ENCODE results near the gene PLCB3.

PLCB3 gene

GRCh38 chr11:64222651-64223000, 28.7 kb upstream of the PLCB3 start:
- TF ChIP-seq BHLHE40 (IDR thresholded peaks at IDR 0.05; ENCODE audit: borderline replicate concordance) = no peak
- no peak for TF ChIP-seq NFRKB (IDR thresholded peaks at IDR 0.05)
- no peak for TF ChIP-seq SP1 (IDR thresholded peaks at IDR 0.05)
- TF ChIP-seq, protein P1, sequence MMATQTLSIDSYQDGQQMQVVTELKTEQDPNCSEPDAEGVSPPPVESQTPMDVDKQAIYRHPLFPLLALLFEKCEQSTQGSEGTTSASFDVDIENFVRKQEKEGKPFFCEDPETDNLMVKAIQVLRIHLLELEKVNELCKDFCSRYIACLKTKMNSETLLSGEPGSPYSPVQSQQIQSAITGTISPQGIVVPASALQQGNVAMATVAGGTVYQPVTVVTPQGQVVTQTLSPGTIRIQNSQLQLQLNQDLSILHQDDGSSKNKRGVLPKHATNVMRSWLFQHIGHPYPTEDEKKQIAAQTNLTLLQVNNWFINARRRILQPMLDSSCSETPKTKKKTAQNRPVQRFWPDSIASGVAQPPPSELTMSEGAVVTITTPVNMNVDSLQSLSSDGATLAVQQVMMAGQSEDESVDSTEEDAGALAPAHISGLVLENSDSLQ (IDR thresholded peaks at IDR 0.05) = no peak
- no peak for TF ChIP-seq ELF4 (IDR thresholded peaks at IDR 0.05)
- TF ChIP-seq FOXM1 (IDR thresholded peaks at IDR 0.05; ENCODE audit: borderline replicate concordance) = no peak
- no peak for TF ChIP-seq ARNT (IDR thresholded peaks at IDR 0.05)
- TF ChIP-seq L3MBTL2 (conservative IDR thresholded peaks at IDR 0.05) = no peak
- ChIA-PET CTCF (no interaction called here), POLR2A (interaction anchor here (2.5 kb wide), 1 partner anchor 37 kb away, joined by 8 read pairs; the partner anchor contains the start of gene STIP1)
- no peak for DNase-seq (ENCODE audit: extremely low spot score)

DNA sequence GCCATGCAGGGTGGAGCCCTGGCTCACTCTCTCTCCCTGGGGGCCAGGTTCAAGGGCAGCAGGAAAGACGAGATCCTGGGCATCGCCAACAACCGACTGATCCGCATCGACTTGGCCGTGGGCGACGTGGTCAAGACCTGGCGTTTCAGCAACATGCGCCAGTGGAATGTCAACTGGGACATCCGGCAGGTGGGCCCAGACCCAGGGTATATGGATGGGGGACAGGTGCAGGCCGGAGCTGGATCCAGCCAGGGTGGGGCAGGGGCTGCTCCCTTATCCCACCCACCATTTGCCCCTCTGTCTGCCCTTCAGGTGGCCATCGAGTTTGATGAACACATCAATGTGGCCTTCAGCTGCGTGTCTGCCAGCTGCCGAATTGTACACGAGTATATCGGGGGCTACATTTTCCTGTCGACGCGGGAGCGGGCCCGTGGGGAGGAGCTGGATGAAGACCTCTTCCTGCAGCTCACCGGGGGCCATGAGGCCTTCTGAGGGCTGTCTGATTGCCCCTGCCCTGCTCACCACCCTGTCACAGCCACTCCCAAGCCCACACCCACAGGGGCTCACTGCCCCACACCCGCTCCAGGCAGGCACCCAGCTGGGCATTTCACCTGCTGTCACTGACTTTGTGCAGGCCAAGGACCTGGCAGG, 28.2 kb upstream of the PLCB3 start:
- ChIA-PET CTCF (interaction anchor here (1.7 kb wide), 1 partner anchor 19 kb away, joined by 4 read pairs; no protein-coding TSS in a partner anchor), POLR2A (interaction anchor here (0.6 to 2.5 kb wide), 3 partner anchors 12 to 38 kb away, joined by 3 to 8 read pairs (median 5); partner anchors contain the start of genes FKBP2 and STIP1)
- TF ChIP-seq HDGF (IDR thresholded peaks at IDR 0.05; ENCODE audit: borderline replicate concordance) (no peak), FOXK2 (IDR thresholded peaks at IDR 0.05) (no peak), SUZ12 (IDR thresholded peaks at IDR 0.05) (no peak), BHLHE40 (IDR thresholded peaks at IDR 0.05; ENCODE audit: borderline replicate concordance) (no peak)
- DNase-seq (ENCODE audit: extremely low spot score) = no peak

- no peak for TF ChIP-seq FOXK2 (IDR thresholded peaks at IDR 0.05)
- no peak for TF ChIP-seq L3MBTL2 (conservative IDR thresholded peaks at IDR 0.05)
- ChIA-PET POLR2A (interaction anchor here (0.5 to 2.5 kb wide), 8 partner anchors 9 to 47 kb away, joined by 3 to 8 read pairs (median 4); partner anchors contain the start of genes FKBP2, STIP1 and VEGFB), CTCF (interaction anchor here (0.6 to 1.7 kb wide), 2 partner anchors 20 to 77 kb away, joined by 3 to 4 read pairs; no protein-coding TSS in a partner anchor)
- DNase-seq (ENCODE audit: extremely low spot score) = no peak
These were observed 27.0 kb upstream of the PLCB3 start for GRCh38 chr11:64224151-64224890.

GRCh38 chr11:64224891-64225607, 26.3 kb upstream of the PLCB3 start:
- no peak for DNase-seq (ENCODE audit: extremely low spot score)
- no peak for TF ChIP-seq BHLHE40 (IDR thresholded peaks at IDR 0.05; ENCODE audit: borderline replicate concordance)
- TF ChIP-seq SP1 (IDR thresholded peaks at IDR 0.05) = no peak
- no peak for TF ChIP-seq L3MBTL2 (conservative IDR thresholded peaks at IDR 0.05)
- TF ChIP-seq ELF4 (IDR thresholded peaks at IDR 0.05) = no peak
- no peak for TF ChIP-seq LEF1 (IDR thresholded peaks at IDR 0.05; ENCODE audit: borderline replicate concordance)
- TF ChIP-seq ARNT (IDR thresholded peaks at IDR 0.05) = no peak
- TF ChIP-seq FOXK2 (IDR thresholded peaks at IDR 0.05) = no peak
- TF ChIP-seq HDGF (IDR thresholded peaks at IDR 0.05; ENCODE audit: borderline replicate concordance) = no peak
- no peak for TF ChIP-seq FOXM1 (IDR thresholded peaks at IDR 0.05; ENCODE audit: borderline replicate concordance)
- no peak for TF ChIP-seq FOXA1 (IDR thresholded peaks at IDR 0.05)
- TF ChIP-seq TARDBP (IDR thresholded peaks at IDR 0.05) = no peak
- TF ChIP-seq SUZ12 (IDR thresholded peaks at IDR 0.05) = no peak
- no peak for TF ChIP-seq NFRKB (IDR thresholded peaks at IDR 0.05)
- TF ChIP-seq, protein P1 (IDR thresholded peaks at IDR 0.05) = no peak
- no peak for TF ChIP-seq ZNF384 (IDR thresholded peaks at IDR 0.05)
- no peak for TF ChIP-seq CTBP1 (IDR thresholded peaks at IDR 0.05; ENCODE audit: borderline replicate concordance)
- POLR2A ChIA-PET = interaction anchor here (0.9 to 2.5 kb wide), 4 partner anchors 9 to 40 kb away, joined by 3 to 8 read pairs (median 4); partner anchors contain the start of genes FKBP2, STIP1 and VEGFB
- CTCF ChIA-PET = interaction anchor here (0.6 kb wide), 1 partner anchor 37 kb away, joined by 5 read pairs; no protein-coding TSS in a partner anchor

DNA sequence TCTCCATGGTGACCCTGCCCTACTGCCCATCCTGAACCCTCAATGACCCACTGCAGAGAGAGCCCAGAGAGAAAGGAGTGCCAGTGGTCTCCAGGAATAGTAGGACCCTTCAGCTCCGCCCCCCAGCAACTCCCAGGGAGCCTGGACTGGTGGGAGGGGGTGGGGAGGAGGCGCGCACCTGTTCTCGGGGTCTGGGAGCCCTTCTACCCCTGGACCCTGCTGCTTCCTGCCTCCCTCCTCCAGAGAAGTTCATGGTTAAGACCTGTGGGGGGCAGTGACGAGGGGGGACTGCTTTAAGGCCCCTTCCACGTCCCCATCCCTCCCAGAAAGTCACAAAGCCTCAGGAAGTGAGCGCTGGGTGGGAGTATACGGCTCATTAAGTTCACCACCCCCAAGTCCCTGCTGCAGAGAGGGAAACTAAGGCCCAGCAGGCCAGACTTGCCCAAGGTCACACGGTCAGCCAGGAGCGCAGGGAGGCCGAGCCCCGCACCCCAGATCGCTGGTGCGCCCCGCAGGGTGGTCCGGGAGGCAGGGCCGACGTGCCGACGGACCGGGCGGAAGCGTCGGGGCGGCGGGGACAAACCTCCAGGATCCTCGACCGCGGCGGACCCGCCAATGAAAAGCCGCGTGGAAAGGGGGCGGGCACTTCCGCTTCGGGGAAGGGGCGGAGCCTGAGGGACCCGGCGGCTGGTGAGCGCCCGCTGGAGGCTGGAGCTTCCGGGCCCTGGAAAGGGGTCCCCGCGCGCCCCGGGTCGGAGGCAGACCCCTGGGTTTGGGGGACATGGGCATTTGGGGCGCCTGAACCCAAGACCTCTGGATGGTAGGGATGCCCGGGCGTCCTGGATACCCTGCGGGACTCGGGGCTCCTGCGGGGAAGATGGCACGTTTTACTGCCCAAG, 25.5 kb upstream of the PLCB3 start, which contains the start of the genes NUDT22 and TRPT1:
TSS of gene NUDT22 (plus strand) at position 667 of the 899 bp plus-strand sequence. CDS start 379 bp downstream, outside the sequence.
TSS of gene TRPT1 (minus strand) at position 579 of the 899 bp plus-strand sequence. CDS start at position 253, 326 bp downstream.
- ChIA-PET POLR2A (interaction anchor here (0.8 to 2.0 kb wide), 16 partner anchors 9 to 92 kb away, joined by 3 to 11 read pairs (median 5); partner anchors contain the start of genes FKBP2, PPP1R14B, PRDX5 and STIP1), CTCF (interaction anchor here (0.5 to 1.9 kb wide), 5 partner anchors 17 to 382 kb away, joined by 3 to 5 read pairs (median 5); no protein-coding TSS in a partner anchor)
- peak; percentile 89 for DNase-seq (ENCODE audit: extremely low spot score)
- TF ChIP-seq SUZ12 (IDR thresholded peaks at IDR 0.05) (no peak), SP1 (IDR thresholded peaks at IDR 0.05) (no peak), ELF4 (IDR thresholded peaks at IDR 0.05) (peak; percentile 50), TARDBP (IDR thresholded peaks at IDR 0.05) (no peak), ARNT (IDR thresholded peaks at IDR 0.05) (no peak), CTBP1 (IDR thresholded peaks at IDR 0.05; ENCODE audit: borderline replicate concordance) (no peak), FOXA1 (IDR thresholded peaks at IDR 0.05) (no peak), FOXM1 (IDR thresholded peaks at IDR 0.05; ENCODE audit: borderline replicate concordance) (no peak), FOXK2 (IDR thresholded peaks at IDR 0.05) (no peak), HDGF (IDR thresholded peaks at IDR 0.05; ENCODE audit: borderline replicate concordance) (no peak), LEF1 (IDR thresholded peaks at IDR 0.05; ENCODE audit: borderline replicate concordance) (no peak), ZNF384 (IDR thresholded peaks at IDR 0.05) (no peak), L3MBTL2 (conservative IDR thresholded peaks at IDR 0.05) (peak; percentile 42; the same call in 1 of the 2 replicates), BHLHE40 (IDR thresholded peaks at IDR 0.05; ENCODE audit: borderline replicate concordance) (no peak)
